ENCODE measurements around the gene GPR27.

The GPR27 gene

DNA sequence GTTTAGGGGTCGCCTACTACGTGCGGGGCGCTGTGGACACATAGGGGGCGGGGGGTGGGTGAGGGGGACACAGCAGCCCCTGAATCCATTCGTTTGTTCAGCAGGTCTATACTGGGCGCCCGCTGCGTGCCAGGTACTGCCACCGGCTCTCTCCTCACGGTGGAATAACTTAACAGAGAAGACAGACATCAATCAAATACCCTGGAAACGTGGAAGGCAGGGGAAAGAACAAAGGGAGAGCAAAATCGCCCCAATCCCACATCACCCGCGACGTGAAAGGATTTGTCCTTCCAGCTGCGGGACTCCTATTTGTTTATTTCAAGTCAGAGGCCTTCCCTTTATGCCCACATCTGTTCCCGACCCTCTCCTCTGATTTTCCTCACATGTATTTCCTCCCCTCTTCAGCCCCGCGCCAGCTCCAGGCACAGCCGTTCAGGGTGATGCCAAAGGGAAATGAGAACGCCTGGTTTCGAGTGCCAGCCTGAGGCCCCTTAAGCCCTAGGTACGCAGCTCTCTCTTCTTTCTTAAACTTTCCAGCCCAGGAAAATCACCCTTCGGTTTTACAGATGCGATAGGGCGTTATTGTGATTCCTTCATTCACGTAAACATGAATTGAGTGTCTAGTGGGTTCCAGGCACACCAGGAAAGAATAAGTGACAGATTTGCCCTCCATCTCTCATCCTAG, 32.0 kb downstream of the GPR27 start:
- no peak for DNase-seq (ENCODE audit: low spot score)

DNA sequence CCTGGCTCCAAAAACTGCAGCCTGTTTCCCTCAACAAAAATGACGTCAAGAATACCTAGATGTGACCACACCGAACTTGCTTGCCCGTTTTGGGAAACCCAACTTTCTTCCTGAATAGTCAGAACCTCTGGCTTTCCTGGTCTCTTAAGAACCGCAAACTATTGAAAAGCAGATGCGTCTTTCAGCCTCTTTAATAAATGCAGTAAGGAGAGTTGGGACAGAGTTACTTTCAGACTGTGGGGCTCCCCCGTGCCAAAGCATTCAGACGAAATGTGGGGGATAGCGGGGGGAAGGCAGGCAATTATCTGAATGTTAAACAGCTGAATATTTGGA, 32.5 kb downstream of the GPR27 start:
- no peak for DNase-seq (ENCODE audit: low spot score)

DNA sequence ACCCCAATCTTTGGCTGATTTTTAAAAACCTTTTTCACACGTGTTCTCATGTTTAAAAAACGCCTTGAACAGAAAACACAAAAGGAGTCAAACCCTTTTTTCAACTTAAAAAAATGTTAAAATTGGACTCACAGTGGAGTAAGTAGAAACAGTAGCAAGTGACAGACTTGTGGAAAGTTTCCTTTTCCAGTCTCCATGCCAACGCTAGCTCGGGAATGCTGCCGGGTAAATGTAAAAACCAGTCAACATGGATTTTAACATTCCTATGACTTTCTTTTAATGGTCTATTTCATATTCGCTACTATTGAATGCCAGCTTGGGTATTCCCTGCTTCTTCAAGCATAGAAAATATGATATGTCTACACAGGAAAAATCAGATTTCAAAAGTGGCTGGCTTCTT, 32.9 kb downstream of the GPR27 start:
- DNase-seq (ENCODE audit: low spot score), result no peak

DNA sequence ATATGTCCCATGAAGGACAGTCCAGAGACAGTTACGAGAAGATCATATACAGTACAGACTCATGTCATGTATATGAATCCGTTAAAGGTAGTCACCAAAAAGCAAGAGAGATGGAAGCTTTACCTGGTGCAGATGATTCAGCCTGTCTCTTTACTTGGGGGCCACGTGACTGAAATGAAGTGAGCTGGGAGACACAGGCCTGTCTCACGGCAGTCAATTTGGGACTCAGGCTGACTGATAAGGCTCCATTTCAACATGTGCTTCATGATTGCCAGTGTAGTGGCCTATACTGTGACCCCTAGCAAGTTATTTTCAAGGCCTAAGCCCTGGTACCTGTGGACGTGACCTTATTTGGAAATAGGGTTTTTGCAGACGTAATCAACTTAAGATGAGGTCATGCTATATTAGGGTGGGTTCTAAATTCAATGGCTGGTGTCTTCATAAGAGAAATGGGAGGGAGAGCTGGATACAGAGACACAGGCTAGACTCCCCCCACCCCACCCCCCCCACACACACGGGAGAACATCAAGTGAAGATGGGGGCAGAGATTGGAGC, 34.3 kb downstream of the GPR27 start:
- DNase-seq (ENCODE audit: low spot score), result no peak

DNA sequence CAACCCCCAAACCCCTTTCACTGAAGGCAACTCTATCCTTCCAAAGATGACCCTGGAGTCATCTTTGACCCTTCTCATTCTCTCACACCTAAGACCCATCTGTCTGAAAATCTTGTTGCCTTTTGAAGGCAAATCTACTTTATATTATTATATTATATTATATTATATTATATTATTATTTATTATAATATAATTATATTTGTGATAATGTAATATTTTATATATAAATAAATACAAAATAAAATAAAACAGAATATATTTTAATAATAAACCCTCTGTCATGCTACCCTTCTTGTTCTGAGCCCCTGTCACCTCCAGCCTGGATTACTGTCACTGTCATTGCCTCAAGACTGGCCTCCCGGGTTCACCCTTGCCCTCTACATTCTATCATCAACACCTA, 36.3 kb downstream of the GPR27 start:
- DNase-seq (ENCODE audit: low spot score), result no peak

DNA sequence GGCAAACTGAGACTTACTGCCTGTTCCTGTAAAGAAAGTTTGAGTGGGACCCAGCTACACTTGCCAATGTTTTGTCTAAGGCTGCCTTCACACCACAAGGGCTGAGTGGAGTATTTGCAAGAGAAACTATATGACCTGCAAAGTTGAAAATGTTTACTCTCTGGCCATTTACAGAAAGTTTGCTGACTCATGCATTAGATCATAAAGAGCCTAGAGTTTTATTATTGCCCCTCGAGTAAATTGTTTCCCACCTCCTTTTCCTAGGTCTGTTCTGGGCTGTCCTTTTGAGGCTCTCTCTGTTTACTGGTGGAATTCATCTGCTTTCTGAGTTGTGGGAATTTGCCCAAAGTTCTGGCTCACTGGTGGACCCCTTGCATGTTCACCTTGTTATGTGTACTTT, 38.0 kb downstream of the GPR27 start:
- no peak for DNase-seq (ENCODE audit: low spot score)

DNA sequence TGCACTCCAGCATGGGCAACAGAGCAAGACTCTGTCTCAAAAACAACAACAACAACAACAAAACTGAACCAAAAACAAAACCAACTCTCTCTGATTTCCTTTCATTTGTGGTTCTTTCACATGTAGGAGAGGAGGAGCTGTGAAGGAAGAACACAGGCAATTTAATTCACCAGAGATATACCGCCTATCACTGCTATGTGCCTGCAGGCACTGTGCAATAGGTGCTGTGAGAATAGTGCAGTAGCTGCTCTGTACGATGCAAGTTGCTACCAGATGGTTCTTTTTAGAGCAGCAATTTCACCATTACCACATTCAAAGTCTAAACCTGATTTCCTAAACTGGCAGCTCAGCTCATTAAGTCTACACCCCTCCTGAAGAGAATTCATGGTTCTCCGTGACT, 42.6 kb downstream of the GPR27 start:
- no peak for DNase-seq (ENCODE audit: low spot score)

DNA sequence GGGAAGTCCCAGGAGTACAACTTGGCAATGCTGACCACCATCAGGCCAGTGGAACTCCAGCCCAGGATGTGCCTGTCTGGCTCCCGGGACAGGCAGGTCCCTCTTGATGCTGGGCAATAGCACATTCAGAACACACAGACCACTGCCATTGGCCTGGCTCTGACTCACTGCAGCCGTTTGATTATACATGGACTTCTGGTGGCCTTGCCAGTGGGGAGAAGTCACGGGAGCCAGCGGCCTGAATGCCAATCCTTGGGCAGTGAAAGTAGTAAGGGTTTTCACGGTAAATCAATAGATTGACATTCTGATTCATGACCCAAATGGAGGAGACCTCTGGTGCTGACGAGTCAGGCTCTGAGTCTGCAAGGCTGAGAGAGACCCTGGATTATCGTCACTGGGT, 43.8 kb downstream of the GPR27 start:
- DNase-seq (ENCODE audit: low spot score), result no peak

DNA sequence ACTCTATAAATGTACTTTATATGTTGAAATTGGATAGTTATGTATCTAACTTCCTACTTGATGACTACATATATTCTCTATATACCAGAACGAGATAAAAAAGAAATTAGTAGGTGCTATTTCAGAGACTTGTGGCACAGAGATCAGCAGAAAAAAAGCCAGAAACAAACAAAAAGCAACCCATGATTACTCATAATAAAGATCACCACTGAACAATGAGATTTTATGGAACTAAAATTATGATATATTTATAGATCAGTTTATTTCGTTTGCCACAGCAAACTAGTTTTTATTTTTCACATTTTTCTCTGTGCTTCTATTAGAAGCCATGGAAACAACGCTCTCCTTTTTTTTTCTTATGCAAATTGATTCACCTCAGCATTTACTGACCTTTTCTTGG, 46.4 kb downstream of the GPR27 start:
- no peak for DNase-seq (ENCODE audit: low spot score)

DNA sequence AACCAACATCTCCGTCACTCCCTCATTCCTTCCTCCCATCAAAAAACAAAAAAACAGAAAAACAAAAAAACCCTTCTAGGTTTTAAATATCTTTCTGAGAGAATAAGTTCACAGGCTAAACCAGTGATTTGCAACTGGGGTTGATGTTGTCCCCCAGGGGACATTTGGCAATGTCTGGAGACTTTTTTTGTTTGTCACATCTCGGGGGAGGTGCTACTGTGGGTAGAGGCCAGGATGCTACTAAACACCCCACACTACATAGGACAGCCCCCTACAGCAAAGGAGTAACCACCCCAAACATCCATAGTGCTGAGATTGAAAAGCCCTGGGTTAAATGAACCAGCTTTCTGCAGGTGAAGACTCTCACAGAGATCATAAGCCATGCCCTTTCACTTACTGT, 48.3 kb downstream of the GPR27 start:
- no peak for DNase-seq (ENCODE audit: low spot score)

DNA sequence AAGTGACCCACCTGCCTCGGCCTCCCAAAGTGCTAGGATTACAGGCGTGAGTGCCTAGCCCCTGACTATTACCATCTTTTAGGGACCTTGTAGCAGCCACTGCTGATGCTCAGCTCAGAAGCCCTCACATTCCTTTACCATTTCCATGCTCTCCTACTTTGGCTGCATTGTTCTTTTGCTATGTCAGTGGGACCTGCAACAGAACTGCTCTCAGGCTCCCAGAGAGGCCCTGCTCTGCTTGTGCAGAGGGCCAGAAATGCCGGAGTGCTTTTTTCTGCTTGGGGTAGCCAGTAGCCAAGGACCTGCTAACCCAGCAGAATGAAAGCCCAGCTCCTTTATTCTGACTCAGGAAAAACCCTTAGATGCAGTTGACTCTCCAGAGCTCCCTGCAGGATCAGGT, 49.6 kb downstream of the GPR27 start:
- DNase-seq (ENCODE audit: low spot score), result no peak

DNA sequence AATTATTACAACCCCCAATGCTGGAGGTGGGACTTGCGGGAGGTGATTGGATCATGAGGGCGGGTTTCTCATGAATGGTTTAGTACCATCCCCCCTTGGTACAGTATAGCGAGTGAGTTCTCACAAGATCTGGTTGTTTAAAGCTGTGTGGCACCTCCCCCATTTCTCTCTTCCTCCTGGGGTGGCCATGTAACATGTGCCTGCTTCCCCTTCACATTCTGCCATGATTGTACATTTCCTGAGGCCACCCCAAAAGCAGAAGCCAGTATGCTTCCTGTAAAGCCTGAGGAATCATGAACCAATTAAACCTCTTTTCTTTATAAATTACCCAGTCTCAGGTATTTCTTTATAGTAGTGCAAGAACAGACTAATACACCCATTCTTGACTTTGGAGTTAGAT, 51.5 kb downstream of the GPR27 start:
- no peak for DNase-seq (ENCODE audit: low spot score)

DNA sequence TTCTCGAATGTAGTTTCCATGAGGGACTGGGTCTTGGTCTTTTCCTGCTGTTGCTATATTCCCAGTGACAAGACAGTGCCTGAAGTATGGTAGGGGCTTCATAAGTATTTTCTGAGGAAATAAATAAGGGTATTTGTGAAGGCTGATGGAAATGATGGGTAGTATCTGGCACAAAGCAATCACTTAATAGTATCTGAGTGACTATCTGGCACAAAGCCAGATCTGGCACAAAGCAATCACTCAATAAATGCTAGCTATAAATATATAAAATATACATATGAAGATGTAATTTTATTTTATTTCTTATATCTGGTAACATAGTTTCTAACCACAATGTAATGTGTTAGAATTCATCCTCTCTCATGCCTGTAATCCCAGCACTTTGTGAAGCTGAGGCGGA, 52.0 kb downstream of the GPR27 start:
- no peak for DNase-seq (ENCODE audit: low spot score)
